Body of pancreas (tissue), 4 donors: ENCODE results near the gene ARHGEF11.

ENCODE experiments used
- CTCF ChIP-seq, 7 experiments: fragments of 450-650 bp in 4 of 7; fragments of 200-600 bp in 3 of 7; sonication (generic) in 3 of 7; IDR thresholded peaks; one replicate each; pipeline ENCODE4 v1.5.1; 2016 to 2019; ENCODE audit warnings: antibody characterized with exemption in 7 of 7
- POLR2A ChIP-seq, 3 donors: fragments of 450-650 bp; IDR thresholded peaks; one replicate each; pipeline ENCODE4 v1.6.1; 2016; ENCODE audit warnings: antibody characterized with exemption in 3 of 3, mild to moderate bottlenecking in 2 of 3

GRCh38 chr1:157011845-157012244 lies 33.7 kb downstream of the ARHGEF11 start:
- TF ChIP-seq POLR2A (IDR thresholded peaks at IDR 0.05) (no peak), CTCF (IDR thresholded peaks at IDR 0.05) (no peak)
